ENCODE measurements around the gene PDE6D.

Gene PDE6D

GRCh38 chr2:231706731-231707624 is 74.1 kb downstream of the PDE6D start:
- DNase-seq (ENCODE audit: low read depth): peak; percentile 99
- peak; percentile 52 for TF ChIP-seq POLR2A (IDR thresholded peaks at IDR 0.05; ENCODE audit: extremely low read depth, insufficient read length)
- TF ChIP-seq, protein P1, sequence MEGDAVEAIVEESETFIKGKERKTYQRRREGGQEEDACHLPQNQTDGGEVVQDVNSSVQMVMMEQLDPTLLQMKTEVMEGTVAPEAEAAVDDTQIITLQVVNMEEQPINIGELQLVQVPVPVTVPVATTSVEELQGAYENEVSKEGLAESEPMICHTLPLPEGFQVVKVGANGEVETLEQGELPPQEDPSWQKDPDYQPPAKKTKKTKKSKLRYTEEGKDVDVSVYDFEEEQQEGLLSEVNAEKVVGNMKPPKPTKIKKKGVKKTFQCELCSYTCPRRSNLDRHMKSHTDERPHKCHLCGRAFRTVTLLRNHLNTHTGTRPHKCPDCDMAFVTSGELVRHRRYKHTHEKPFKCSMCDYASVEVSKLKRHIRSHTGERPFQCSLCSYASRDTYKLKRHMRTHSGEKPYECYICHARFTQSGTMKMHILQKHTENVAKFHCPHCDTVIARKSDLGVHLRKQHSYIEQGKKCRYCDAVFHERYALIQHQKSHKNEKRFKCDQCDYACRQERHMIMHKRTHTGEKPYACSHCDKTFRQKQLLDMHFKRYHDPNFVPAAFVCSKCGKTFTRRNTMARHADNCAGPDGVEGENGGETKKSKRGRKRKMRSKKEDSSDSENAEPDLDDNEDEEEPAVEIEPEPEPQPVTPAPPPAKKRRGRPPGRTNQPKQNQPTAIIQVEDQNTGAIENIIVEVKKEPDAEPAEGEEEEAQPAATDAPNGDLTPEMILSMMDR (IDR thresholded peaks at IDR 0.05; ENCODE audit: low read depth, low read length): peak; percentile 87
- TF ChIP-seq, protein P2, sequence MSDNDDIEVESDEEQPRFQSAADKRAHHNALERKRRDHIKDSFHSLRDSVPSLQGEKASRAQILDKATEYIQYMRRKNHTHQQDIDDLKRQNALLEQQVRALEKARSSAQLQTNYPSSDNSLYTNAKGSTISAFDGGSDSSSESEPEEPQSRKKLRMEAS (IDR thresholded peaks at IDR 0.05; ENCODE audit: low read depth, low read length): peak; percentile 59
- peak; percentile 84 for TF ChIP-seq MYC (IDR thresholded peaks at IDR 0.05; ENCODE audit: low read depth, low read length)
- peak overlapping the region; percentile 87 for H3K4me3 ChIP-seq (ENCODE audit: low read depth, low read length)

DNA sequence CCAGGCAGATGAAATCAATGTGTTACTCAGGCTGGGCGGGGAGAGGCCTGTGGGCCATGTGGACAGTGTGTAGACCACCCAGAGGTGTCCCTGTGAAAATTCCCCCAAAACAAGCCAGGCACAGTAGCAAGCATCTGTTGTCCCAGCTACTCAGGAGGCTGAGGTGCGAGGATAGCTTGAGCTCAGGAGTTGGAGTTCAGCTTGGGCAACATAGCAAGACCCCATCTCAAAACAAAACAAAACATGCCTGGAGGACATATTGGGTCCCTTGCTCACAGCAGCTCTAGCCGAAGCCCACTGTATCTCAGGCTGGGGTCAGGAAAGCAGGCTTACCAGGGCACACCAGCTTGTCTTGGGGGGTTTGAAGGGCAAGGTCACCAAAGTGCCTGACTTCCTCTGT is 77.1 kb downstream of the PDE6D start:
- H3K4me3 ChIP-seq (ENCODE audit: low read depth, low read length): no peak overlapping the region
- DNase-seq (ENCODE audit: low read depth): peak; percentile 2
- TF ChIP-seq, protein P1 (IDR thresholded peaks at IDR 0.05; ENCODE audit: low read depth, low read length): no peak
- TF ChIP-seq MYC (IDR thresholded peaks at IDR 0.05; ENCODE audit: low read depth, low read length): no peak
- no peak for TF ChIP-seq POLR2A (IDR thresholded peaks at IDR 0.05; ENCODE audit: extremely low read depth, insufficient read length)

GRCh38 chr2:231701456-231702373 is 79.4 kb downstream of the PDE6D start:
- H3K4me3 ChIP-seq (ENCODE audit: low read depth, low read length): no peak overlapping the region
- TF ChIP-seq, protein P1 (IDR thresholded peaks at IDR 0.05; ENCODE audit: low read depth, low read length): no peak
- TF ChIP-seq, protein P2 (IDR thresholded peaks at IDR 0.05; ENCODE audit: low read depth, low read length): no peak
- TF ChIP-seq POLR2A (IDR thresholded peaks at IDR 0.05; ENCODE audit: extremely low read depth, insufficient read length): no peak
- TF ChIP-seq MYC (IDR thresholded peaks at IDR 0.05; ENCODE audit: low read depth, low read length): no peak

GRCh38 chr2:231699006-231699405 is 82.1 kb downstream of the PDE6D start:
- TF ChIP-seq POLR2A (IDR thresholded peaks at IDR 0.05; ENCODE audit: extremely low read depth, insufficient read length): no peak
- TF ChIP-seq, protein P1 (IDR thresholded peaks at IDR 0.05; ENCODE audit: low read depth, low read length): no peak
- TF ChIP-seq MYC (IDR thresholded peaks at IDR 0.05; ENCODE audit: low read depth, low read length): no peak
- TF ChIP-seq, protein P2 (IDR thresholded peaks at IDR 0.05; ENCODE audit: low read depth, low read length): no peak
- no peak for DNase-seq (ENCODE audit: low read depth)
- no peak overlapping the region for H3K4me3 ChIP-seq (ENCODE audit: low read depth, low read length)

More at GRCh38 chr2:231701456-231702373, 79.4 kb downstream of the PDE6D start:
- peak; percentile 49 for DNase-seq (ENCODE audit: low read depth)

GRCh38 chr2:231696004-231696367 is 85.1 kb downstream of the PDE6D start:
- TF ChIP-seq MYC (IDR thresholded peaks at IDR 0.05; ENCODE audit: low read depth, low read length) (no peak), POLR2A (IDR thresholded peaks at IDR 0.05; ENCODE audit: extremely low read depth, insufficient read length) (no peak)
- TF ChIP-seq, protein P1 (IDR thresholded peaks at IDR 0.05; ENCODE audit: low read depth, low read length): no peak
- TF ChIP-seq, protein P2 (IDR thresholded peaks at IDR 0.05; ENCODE audit: low read depth, low read length): no peak
- H3K4me3 ChIP-seq (ENCODE audit: low read depth, low read length): no peak overlapping the region
- no peak for DNase-seq (ENCODE audit: low read depth)
